Measurements from ENCODE around the gene POU2F3.

POU2F3 gene

DNA sequence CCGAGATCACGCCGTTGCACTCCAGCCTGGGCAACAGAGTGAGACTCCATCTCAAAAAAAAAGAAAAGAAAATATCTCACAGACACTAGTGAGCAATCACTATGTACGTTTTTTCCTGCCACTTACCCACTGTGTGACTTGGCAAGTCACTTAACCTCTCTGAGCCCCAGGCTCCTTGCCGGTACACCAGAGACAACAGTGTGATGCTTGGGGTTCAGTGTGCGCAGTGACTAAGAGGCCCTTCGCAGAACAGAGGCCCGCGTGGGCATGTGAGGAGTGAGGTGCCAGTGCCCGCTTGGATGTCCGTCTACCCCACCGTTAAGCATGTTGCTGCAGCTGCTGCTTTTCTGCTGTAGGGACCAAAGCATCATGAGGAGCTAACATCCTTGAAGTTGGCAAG lies 22.4 kb upstream of the POU2F3 start:
- ATAC-seq (replicated peaks) = no peak
- Mint-ChIP-seq H3K4me1 (peaks cover under 1 to 5% of the 10 kb centered on the region in 2 donors), H3K9me3 (no peaks in the 10 kb centered on the region), H3K4me3 (no peak overlapping the region), H3K27ac (no peak overlapping the region), H3K36me3 (no peaks in the 10 kb centered on the region), H3K27me3 (peaks cover 0 to 4% of the 10 kb centered on the region in 2 donors)
- no peak for DNase-seq

DNA sequence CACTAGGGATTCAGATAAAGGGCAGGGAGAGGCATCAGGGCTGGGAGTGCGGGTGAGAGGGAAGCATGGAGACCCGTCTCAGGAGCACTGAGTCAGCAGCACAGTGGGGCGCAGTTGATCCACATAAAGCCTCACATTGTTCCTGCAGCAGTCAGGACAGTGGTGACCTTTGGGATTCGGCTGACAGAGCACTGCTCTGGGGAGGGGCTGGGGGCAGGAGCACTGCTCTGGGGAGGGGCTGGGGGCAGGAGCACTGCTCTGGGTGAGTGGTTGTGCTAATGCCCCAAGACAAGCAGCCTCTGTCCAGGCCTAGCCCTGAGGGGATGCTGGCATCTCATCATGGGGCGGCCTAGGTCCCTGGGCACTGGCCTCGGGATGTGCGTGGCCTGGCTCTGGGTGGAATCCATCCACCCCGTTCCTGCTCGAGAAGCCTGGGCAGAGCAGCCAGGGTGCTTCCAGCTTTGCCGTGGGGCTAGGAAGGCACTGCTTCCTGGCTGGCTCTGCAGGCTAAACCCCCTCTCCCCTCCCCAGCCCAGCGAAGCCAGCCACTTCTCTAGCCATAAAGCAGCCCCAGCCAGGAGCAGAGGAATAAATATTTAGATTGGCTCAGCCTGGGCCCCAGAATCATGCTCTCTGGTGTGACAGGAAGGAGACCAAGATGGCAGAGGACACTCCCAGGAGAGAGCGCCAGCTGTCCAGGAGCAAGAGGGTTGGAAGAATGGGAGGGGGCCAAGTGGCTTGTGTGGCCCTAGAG lies 21.8 kb upstream of the POU2F3 start:
- H3K4me3 Mint-ChIP-seq = no peak overlapping the region
- peaks cover 0 to 5% of the 10 kb centered on the region in 2 donors for H3K4me1 Mint-ChIP-seq
- peaks cover 0 to 4% of the 10 kb centered on the region in 2 donors for H3K27me3 Mint-ChIP-seq
- DNase-seq (no peak), ATAC-seq (replicated peaks) (no peak)
- no peak overlapping the region for H3K27ac Mint-ChIP-seq
- no peaks in the 10 kb centered on the region for H3K9me3 Mint-ChIP-seq
- H3K36me3 Mint-ChIP-seq = no peaks in the 10 kb centered on the region

DNA sequence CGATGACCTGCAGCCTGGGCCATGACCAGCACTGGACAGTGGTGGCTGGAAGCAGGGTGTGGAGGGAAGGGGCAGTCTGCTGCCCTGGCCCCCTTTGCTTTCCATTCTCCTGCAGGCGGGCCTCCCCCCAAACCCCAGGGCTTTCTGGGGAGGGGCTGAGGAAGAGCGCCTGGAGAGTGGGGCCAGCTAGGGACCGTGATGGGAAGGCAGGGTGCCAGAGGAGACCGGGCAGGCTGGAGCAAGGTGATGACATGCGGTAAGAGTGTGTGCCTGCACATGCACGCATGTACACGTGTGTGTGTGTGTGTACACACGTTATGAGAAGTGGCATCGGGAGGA lies 21.3 kb upstream of the POU2F3 start:
- Mint-ChIP-seq H3K27me3 (peaks cover 0 to 5% of the 10 kb centered on the region in 2 donors), H3K27ac (no peak overlapping the region), H3K4me3 (no peak overlapping the region), H3K36me3 (no peaks in the 10 kb centered on the region), H3K4me1 (peaks cover 0 to 5% of the 10 kb centered on the region in 2 donors), H3K9me3 (no peaks in the 10 kb centered on the region)
- DNase-seq (no peak), ATAC-seq (replicated peaks) (no peak)

DNA sequence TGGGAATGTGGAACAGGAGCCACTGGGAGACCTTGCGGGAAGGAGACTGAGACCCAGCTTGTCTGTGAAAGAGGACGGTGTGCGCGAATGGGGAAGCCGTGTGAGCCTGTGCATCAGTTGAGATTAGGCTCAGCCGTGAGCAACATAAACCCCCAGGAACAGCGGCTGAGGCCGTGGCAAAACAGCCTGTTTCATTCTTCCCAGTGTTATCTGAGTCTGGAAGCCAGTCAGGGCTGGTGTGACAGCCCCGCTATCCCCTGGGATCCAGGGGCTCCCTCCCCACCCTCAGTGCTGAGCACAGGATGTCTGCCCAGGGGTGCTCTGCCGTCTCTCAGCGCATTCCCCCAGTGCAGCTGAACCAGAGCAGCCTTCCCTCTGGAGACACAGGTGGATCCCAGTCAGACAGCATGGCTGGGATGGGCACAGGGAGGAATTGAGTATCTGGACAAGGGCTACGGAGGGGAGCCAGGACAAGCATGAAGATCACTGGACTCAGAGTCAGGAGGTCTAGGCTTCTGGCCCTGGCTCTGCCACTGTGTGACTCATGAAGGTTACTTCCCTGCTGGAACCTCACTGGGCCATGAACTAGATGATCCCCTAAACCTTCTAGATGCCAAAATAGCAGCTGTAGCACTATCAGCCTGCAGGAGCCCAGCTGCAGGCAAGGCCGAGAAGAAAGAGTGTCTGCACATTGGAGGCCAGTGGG lies 20.6 kb upstream of the POU2F3 start:
- DNase-seq (no peak), ATAC-seq (replicated peaks) (peak in 1 of 2 donors; percentile 34)
- Mint-ChIP-seq H3K4me3 (no peak overlapping the region), H3K27me3 (peaks cover 0 to 7% of the 10 kb centered on the region in 2 donors), H3K4me1 (peaks cover under 1 to 5% of the 10 kb centered on the region in 2 donors), H3K27ac (no peak overlapping the region), H3K9me3 (no peaks in the 10 kb centered on the region), H3K36me3 (no peaks in the 10 kb centered on the region)

DNA sequence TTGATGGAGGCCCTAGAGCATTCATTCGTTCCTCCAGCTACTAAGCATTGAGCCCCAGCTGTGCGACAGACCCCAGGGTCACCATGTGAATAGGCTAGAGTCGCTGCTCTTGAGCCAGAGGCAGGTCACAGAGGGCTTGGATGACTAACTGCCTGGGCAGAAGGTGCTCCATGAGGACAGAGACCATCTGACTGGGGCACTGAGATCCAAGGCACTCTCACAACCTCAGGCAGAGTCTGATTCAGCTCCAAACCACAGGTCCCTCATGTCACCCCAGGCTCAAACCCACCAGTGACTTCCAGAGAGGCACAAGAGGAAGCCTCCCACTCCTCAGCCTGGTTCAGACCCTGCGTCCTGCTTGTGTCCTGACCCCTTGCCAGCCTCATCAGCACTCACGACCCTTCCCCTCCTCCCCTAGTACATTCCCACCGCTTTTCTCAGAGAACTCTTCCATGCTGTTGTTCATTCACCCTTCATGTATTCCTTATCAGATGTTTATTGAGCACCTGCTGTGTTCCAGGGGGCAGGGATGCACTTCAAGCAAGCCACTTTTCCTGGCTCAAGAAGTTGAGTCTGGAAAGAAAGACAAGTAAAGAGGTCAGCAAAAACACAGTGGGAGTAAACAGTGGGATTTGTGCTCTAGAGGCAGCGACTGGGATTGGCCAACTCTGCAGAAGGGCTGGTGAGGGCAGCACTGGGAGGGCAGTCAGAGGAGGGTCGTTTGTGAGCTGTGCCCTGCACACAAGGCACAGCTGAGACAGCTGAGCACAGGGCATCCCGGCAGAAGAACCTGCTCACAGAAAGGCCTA lies 19.8 kb upstream of the POU2F3 start:
- DNase-seq (no peak), ATAC-seq (replicated peaks) (no peak)
- Mint-ChIP-seq H3K27me3 (peaks cover 2 to 10% of the 10 kb centered on the region in 2 donors), H3K27ac (no peak overlapping the region), H3K9me3 (no peaks in the 10 kb centered on the region), H3K4me3 (no peak overlapping the region), H3K36me3 (no peaks in the 10 kb centered on the region), H3K4me1 (peaks cover 8 to 11% of the 10 kb centered on the region in 2 donors)

DNA sequence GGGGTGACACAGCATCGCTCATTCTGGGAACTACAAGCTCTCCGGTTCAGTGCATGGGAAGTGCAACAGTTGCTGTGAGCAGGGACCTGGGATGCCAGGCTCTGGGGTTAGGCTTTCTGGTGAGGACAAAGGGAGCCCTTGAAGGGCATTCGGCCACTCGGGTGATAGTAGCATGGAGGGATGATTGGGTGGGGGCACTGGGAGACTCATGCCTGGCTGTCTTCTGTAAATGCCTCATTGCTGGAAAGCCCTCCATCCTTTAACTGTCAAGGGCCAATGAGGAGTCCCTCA lies 19.2 kb upstream of the POU2F3 start:
- H3K9me3 Mint-ChIP-seq = no peaks in the 10 kb centered on the region
- peaks cover 7 to 11% of the 10 kb centered on the region in 2 donors for H3K27me3 Mint-ChIP-seq
- H3K36me3 Mint-ChIP-seq = no peaks in the 10 kb centered on the region
- H3K4me3 Mint-ChIP-seq = no peak overlapping the region
- no peak overlapping the region for H3K27ac Mint-ChIP-seq
- H3K4me1 Mint-ChIP-seq = peaks cover 10 to 12% of the 10 kb centered on the region in 2 donors
- DNase-seq (no peak), ATAC-seq (replicated peaks) (no peak)

DNA sequence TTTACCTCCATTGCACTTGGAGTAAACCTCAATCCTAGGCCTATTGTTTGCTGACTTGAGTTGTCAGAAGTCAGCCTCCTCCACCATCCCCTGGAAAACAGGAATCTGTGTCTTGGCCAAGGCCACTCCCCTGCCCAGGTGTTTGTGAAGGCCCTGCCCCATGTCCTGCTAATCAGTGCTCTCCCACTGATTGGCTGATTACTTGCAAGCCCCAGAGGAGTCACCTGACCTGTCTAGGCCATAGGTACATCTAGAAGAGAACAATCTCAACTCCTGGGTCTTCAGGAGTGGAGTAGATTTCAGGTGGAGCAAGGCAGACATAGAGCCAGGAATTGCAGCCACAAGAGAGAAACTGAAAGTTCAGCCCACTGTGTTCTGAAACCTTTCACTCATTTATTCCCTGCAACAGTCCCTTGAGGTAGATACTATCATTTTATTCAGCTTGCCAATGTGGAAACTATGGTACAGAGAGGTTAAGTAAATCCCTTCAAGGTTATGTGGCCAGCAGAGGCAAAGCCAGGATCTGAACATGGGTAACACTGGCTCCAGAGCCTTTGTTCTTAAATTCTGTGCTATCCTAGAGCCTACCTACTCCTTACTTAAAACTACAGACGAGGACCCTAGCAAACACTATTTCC lies 18.7 kb upstream of the POU2F3 start:
- Mint-ChIP-seq H3K4me1 (peaks cover 13 to 15% of the 10 kb centered on the region in 2 donors), H3K36me3 (peaks cover 0 to 2% of the 10 kb centered on the region in 2 donors), H3K27me3 (peaks cover 12 to 14% of the 10 kb centered on the region in 2 donors), H3K27ac (no peak overlapping the region), H3K9me3 (no peaks in the 10 kb centered on the region), H3K4me3 (no peak overlapping the region)
- no peak for ATAC-seq (replicated peaks)
- no peak for DNase-seq

DNA sequence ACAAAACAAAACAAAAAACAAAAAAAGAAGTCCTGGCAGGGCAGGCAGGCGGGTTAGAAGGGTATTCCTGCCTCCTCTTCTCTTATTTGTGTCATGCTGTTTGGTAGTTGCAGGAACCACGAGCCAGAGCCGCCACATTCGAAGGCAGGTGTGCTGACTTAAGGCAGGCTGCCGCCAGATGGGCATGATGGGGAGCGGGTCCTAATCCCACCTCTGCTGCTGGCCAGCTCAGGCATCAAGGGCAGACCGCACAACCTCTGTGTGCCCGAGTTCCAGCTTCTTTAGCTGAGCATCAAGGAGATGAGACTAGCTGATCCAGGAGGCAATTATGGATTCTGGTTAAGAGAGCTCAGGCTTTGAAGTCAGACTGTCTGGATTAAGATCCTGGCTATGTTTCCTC lies 17.0 kb upstream of the POU2F3 start:
- Mint-ChIP-seq H3K27me3 (peaks cover 12 to 14% of the 10 kb centered on the region in 2 donors), H3K27ac (no peak overlapping the region), H3K4me1 (peaks cover 15% of the 10 kb centered on the region in 2 donors), H3K36me3 (peaks cover 0 to 2% of the 10 kb centered on the region in 2 donors), H3K4me3 (no peak overlapping the region), H3K9me3 (no peaks in the 10 kb centered on the region)
- no peak for DNase-seq
- no peak for ATAC-seq (replicated peaks)

DNA sequence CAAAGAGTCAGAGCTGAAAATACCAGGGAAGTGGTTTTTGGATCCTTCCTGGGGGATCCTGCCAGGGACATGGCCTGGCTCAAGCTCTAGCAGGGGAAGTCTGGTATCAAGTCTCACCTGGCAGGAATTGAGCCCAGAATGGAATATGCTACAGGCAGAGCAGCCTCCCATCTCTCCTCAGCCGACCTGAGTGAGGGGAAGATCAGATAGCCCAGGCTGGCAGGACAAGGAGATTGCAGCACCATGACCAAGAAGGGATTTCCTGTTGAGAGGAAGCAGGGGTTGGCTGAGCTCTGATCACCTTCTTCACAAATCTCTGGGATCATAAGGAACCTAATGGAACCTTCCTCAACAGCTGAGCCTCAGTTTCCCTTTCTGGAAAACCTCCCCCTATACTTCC lies 16.1 kb upstream of the POU2F3 start:
- H3K36me3 Mint-ChIP-seq = peaks cover 0 to 2% of the 10 kb centered on the region in 2 donors
- no peaks in the 10 kb centered on the region for H3K9me3 Mint-ChIP-seq
- peaks cover 15% of the 10 kb centered on the region in 2 donors for H3K4me1 Mint-ChIP-seq
- no peak overlapping the region for H3K27ac Mint-ChIP-seq
- peaks cover 12 to 14% of the 10 kb centered on the region in 2 donors for H3K27me3 Mint-ChIP-seq
- ATAC-seq (replicated peaks) (no peak), DNase-seq (no peak)
- H3K4me3 Mint-ChIP-seq = no peak overlapping the region

DNA sequence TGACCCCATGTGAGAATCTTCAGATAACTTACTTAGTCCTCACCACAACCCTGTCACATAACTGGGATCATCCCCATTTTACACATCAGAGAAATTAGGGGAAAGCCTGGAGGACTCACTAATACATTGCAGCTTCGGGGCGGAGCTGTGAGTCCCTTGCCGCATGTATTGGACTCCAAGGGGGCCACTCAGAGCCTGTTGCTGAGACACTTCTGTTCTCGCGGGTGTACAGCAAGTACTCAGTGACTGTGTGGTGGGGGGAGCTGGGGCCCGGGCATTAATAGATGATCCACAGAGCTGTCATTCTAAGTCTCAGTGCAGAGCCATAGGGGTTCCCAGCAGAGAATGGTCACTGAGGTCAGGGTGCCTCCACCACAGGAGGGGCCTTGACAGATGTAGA lies 15.6 kb upstream of the POU2F3 start:
- Mint-ChIP-seq H3K9me3 (no peaks in the 10 kb centered on the region), H3K36me3 (peaks cover 0 to 2% of the 10 kb centered on the region in 2 donors), H3K27me3 (peaks cover 12 to 14% of the 10 kb centered on the region in 2 donors), H3K4me1 (peaks cover 15% of the 10 kb centered on the region in 2 donors), H3K4me3 (no peak overlapping the region), H3K27ac (no peak overlapping the region)
- peak in 1 of 2 donors; percentile 26 for ATAC-seq (replicated peaks)
- DNase-seq = no peak

DNA sequence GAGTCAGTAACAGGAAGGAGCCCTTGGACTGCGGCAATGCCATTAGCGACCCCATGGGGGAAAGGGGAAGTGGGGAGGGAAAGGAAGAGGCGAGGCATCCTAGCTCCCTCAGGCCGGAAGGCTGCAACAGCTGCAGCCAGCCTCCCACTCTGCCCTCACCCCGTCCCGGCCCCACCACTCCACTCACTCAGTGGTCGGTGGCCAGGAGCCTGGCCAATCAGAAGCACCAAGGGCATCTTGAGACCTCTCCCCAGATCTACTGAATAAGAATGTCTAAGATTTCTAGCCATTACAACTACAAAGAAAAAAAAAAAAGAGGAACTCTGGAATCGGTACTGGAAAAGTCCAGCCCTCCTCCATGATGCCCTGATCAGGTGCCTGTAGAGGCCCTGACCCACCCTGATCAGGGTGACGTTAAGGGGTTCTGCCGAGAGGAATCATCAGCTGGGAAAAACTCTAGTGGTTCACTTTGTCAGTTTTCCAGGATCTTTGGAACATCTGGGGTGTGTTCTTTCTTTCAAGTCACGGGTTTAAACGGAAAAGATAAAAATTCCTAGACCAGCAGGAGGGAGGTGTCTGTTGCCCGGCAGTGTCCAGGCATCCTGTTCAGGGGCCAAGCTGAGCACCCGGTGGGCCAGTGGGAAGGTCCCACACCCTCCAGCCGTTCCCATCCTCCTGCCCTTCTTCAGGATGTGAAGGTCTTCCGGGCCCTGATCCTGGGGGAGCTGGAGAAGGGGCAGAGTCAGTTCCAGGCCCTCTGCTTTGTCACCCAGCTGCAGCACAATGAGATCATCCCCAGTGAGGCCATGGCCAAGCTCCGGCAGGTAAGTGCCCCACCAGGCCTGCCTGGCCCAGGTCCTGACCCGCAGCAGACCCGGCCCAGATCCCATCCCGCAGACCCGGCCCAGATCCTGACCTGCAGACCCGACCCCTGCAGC lies 14.7 kb upstream of the POU2F3 start:
- peak overlapping the region; percentile 25 for H3K27ac Mint-ChIP-seq
- DNase-seq = no peak

DNA sequence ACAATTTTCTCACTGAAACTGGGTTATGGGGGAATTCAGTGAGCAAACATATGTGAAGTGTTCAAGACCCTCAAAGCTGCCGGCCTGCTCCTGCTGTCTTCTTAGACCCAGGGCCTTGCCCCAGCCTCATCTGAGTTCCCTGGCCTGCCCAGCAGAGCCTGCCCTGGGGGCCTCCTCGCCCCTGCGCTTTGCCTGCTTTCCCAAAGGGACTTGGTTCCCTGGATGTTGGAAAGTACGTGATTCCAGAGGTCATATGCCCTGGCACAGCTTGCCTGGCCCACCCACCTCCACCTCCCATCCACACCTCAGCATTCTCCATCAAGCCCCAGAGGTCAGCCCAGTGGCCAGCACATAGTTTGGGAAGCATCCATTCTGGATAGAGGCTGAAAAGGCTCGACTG lies 13.7 kb upstream of the POU2F3 start:
- peaks cover 12 to 14% of the 10 kb centered on the region in 2 donors for H3K27me3 Mint-ChIP-seq
- H3K9me3 Mint-ChIP-seq = no peaks in the 10 kb centered on the region
- peaks cover 15% of the 10 kb centered on the region in 2 donors for H3K4me1 Mint-ChIP-seq
- ATAC-seq (replicated peaks) (no peak), DNase-seq (no peak)
- H3K27ac Mint-ChIP-seq = peak overlapping the region; percentile 80
- no peak overlapping the region for H3K4me3 Mint-ChIP-seq
- peaks cover 0 to 2% of the 10 kb centered on the region in 2 donors for H3K36me3 Mint-ChIP-seq

More for the DNA sequence above, 14.7 kb upstream of the POU2F3 start:
- peak; percentile 55 to 68 for ATAC-seq (replicated peaks)
- H3K36me3 Mint-ChIP-seq = peaks cover 0 to 2% of the 10 kb centered on the region in 2 donors
- H3K4me1 Mint-ChIP-seq = peaks cover 15% of the 10 kb centered on the region in 2 donors
- peak overlapping the region; percentile 26 to 39 for H3K4me3 Mint-ChIP-seq
- peaks cover 12 to 14% of the 10 kb centered on the region in 2 donors for H3K27me3 Mint-ChIP-seq
- no peaks in the 10 kb centered on the region for H3K9me3 Mint-ChIP-seq

DNA sequence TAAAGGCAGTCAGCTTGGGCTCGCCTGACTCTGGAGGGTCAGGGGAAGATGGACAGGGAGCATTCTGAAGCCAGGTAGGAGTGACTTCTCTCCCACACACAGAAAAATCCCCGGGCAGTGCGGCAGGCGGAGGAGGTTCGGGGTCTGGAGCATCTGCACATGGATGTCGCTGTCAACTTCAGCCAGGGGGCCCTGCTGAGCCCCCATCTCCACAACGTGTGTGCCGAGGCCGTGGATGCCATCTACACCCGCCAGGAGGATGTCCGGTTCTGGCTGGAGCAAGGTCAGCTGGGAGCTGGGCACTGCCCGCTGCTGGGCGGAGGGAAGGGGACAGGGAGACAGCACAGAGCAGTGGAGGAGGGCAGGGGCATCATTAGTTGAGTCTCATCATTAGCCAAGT lies 13.2 kb upstream of the POU2F3 start:
- no peaks in the 10 kb centered on the region for H3K9me3 Mint-ChIP-seq
- H3K27ac Mint-ChIP-seq = no peak overlapping the region
- no peak overlapping the region for H3K4me3 Mint-ChIP-seq
- ATAC-seq (replicated peaks) (no peak), DNase-seq (no peak)
- H3K36me3 Mint-ChIP-seq = peaks cover 0 to 2% of the 10 kb centered on the region in 2 donors
- H3K27me3 Mint-ChIP-seq = peaks cover 12 to 14% of the 10 kb centered on the region in 2 donors
- H3K4me1 Mint-ChIP-seq = peaks cover 13 to 15% of the 10 kb centered on the region in 2 donors

Data from stimulated activated naive B cell treated with anti-CD40 and anti-IgM and Interleukin-4, amounts not matched to agents 10 μg/mL and 1 μg/mL and 100 μg/mL, for 72 hours (primary cell).